ENCODE measurements around the gene ZNF469. TPM values are rescaled to one million over a fixed set of nuclear protein-coding genes. Genes with fewer than 3 reads are reported as not detected.

Gene ZNF469
- total RNA-seq, 1 donor from 2014 or later, result 4.2 TPM

DNA sequence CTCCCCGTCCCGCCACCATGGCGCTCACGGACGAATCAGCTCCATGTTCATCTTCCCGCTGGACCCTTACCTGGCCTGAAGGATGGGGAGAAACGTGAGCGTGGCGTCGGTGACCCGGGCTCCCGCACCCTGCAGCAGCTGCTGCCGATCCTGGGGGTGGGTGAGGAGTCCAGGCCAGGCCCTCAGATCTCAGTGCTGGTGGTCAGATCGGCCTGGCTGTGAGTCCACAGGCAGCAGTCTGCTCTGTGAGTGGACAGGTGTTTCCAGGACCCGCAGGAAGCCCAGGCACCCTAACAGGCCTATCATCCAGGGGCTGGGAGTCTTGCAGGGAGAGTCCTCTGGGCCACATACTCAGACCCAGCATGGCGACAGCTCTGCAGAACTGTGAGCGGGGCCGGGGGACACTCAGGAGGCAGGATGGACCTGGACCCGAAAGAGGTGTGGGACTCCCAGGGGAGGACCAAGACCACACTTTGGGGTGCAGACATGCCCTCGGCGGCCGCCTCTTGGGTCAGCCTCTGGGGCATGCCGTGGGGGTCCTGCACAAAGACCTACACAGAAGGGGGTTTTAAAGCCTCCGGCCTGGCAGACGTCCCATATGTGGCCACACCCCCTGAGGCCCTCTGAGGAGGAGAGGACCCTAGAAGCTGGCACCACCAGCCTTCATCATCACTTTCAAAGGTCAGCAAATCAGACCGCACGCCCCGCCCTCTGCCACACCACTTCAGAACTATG is 27.2 kb upstream of the ZNF469 start:
- no peaks in the 10 kb centered on the region for H3K4me1 Mint-ChIP-seq
- POLR2A ChIA-PET, result no interaction called here
- no peaks in the 10 kb centered on the region for H3K27me3 Mint-ChIP-seq
- ATAC-seq (ENCODE audit: low read depth), result no peak
- no peak for DNase-seq
- H3K9me3 Mint-ChIP-seq, result no peaks in the 10 kb centered on the region
- intact Hi-C loops (cut with micrococcal nuclease), result no loop called here
- no peaks in the 10 kb centered on the region for H3K36me3 Mint-ChIP-seq (ENCODE audit: low read depth)
- CTCF ChIA-PET, result no interaction called here
- TF ChIP-seq, protein P1, sequence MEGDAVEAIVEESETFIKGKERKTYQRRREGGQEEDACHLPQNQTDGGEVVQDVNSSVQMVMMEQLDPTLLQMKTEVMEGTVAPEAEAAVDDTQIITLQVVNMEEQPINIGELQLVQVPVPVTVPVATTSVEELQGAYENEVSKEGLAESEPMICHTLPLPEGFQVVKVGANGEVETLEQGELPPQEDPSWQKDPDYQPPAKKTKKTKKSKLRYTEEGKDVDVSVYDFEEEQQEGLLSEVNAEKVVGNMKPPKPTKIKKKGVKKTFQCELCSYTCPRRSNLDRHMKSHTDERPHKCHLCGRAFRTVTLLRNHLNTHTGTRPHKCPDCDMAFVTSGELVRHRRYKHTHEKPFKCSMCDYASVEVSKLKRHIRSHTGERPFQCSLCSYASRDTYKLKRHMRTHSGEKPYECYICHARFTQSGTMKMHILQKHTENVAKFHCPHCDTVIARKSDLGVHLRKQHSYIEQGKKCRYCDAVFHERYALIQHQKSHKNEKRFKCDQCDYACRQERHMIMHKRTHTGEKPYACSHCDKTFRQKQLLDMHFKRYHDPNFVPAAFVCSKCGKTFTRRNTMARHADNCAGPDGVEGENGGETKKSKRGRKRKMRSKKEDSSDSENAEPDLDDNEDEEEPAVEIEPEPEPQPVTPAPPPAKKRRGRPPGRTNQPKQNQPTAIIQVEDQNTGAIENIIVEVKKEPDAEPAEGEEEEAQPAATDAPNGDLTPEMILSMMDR (IDR thresholded peaks at IDR 0.05), result no peak
- H3K4me3 Mint-ChIP-seq, result no peak overlapping the region
- no peak overlapping the region for H3K27ac Mint-ChIP-seq

DNA sequence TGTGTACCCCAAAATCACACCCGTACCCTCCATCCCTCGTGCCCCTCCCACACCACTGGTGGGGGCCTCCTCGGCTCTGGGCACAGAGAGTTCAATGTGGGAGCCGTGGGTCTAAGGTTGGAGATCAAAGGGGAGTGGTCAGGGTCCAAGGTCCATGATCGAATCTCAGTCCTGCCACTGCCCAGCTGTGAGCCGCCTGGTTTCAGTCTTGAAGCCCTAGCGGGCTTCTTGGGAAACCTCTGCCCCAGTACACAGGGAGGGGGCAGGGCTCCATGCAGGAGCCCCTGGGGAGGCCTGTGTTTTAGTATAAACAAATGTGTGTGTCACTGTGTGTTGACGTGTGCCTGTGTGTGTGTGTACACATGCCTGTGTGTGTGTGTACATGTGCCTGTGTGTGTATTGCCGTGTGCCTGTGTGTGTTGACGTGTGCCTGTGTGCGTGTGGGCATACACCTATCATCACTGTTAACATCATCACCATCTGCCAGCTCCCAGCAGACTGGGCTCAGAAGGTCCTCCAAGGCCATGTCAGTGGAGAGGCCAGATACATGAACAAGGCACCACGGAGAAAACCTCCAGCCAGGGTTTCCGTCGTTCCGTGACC is 26.5 kb upstream of the ZNF469 start:
- ChIA-PET POLR2A (no interaction called here), CTCF (no interaction called here)
- Mint-ChIP-seq H3K4me3 (no peak overlapping the region), H3K36me3 (ENCODE audit: low read depth) (no peaks in the 10 kb centered on the region), H3K4me1 (no peaks in the 10 kb centered on the region), H3K27me3 (no peaks in the 10 kb centered on the region), H3K27ac (no peak overlapping the region), H3K9me3 (no peaks in the 10 kb centered on the region)
- ATAC-seq (ENCODE audit: low read depth) (no peak), DNase-seq (no peak)
- intact Hi-C loops (cut with micrococcal nuclease), result no loop called here
- TF ChIP-seq, protein P1 (IDR thresholded peaks at IDR 0.05), result no peak

DNA sequence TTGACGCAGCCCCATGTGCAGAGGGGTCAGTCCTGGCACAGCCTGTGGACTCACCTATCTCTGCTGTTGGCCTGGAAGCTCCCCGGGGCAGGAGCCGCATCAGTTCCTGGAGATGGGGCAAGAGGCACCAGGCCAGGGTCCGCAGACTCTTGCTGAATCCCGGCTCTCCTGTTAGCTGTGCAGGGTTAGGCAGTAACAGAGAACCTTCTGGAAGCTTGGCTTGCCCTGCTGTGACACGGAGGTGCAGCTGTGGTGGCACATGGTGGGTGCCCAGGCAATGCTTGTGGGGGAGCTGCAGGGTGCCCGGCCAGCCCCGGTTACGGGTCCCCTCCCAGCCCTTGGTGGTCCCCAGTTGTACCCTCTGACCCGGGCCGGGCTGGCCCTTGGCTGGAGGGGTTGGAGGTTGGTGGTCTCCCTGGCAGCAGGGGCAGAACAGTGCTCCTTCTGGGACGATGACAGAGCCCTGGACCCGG is 26.0 kb upstream of the ZNF469 start:
- no peaks in the 10 kb centered on the region for H3K36me3 Mint-ChIP-seq (ENCODE audit: low read depth)
- no peak overlapping the region for H3K4me3 Mint-ChIP-seq
- H3K27me3 Mint-ChIP-seq, result no peaks in the 10 kb centered on the region
- intact Hi-C loops (cut with micrococcal nuclease), result no loop called here
- H3K27ac Mint-ChIP-seq, result no peak overlapping the region
- H3K4me1 Mint-ChIP-seq, result no peaks in the 10 kb centered on the region
- ATAC-seq (ENCODE audit: low read depth), result no peak
- no peak for DNase-seq
- ChIA-PET CTCF (no interaction called here), POLR2A (no interaction called here)
- TF ChIP-seq, protein P1 (IDR thresholded peaks at IDR 0.05), result no peak
- H3K9me3 Mint-ChIP-seq, result no peaks in the 10 kb centered on the region

DNA sequence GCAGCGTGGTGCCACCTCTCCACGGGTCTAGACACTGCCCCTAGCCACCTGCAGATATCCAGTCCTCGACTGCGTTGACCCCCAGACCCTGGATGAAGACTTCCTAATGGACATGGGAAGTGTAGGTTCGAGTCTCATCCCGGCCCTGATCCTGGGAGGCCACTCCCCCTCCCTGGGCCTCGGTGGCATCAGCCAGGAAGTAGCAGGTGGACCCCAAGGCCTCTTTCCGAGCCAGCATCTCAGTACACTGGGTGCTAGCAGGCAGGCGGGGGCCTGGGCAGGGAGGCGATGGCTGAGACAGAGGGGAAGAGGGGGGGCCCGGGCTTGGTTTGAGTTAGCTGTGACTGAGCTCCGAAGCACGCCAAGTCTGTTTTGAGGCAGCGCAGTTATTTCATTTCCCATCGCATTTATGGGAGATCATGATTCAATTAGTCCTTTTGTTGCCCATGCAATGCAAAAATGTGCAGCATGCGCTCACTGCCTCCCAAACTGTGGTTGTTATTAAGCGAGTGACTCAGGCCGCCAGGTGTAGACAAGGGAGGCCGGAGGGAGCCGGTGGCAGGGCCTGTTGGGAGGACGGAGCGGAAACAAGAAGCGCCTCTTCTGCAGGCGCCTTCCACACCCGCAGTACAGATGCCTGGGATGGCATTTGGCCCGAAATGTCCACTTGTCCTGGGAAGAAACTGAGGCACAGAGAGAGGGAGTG is 25.3 kb upstream of the ZNF469 start:
- no peak overlapping the region for H3K27ac Mint-ChIP-seq
- H3K9me3 Mint-ChIP-seq, result peaks cover 2% of the 10 kb centered on the region
- ATAC-seq (ENCODE audit: low read depth), result no peak
- no peak for DNase-seq
- no peaks in the 10 kb centered on the region for H3K4me1 Mint-ChIP-seq
- TF ChIP-seq, protein P1 (IDR thresholded peaks at IDR 0.05), result no peak
- no peak overlapping the region for H3K4me3 Mint-ChIP-seq
- ChIA-PET POLR2A (no interaction called here), CTCF (no interaction called here)
- intact Hi-C loops (cut with micrococcal nuclease), result no loop called here
- no peaks in the 10 kb centered on the region for H3K27me3 Mint-ChIP-seq
- no peaks in the 10 kb centered on the region for H3K36me3 Mint-ChIP-seq (ENCODE audit: low read depth)

DNA sequence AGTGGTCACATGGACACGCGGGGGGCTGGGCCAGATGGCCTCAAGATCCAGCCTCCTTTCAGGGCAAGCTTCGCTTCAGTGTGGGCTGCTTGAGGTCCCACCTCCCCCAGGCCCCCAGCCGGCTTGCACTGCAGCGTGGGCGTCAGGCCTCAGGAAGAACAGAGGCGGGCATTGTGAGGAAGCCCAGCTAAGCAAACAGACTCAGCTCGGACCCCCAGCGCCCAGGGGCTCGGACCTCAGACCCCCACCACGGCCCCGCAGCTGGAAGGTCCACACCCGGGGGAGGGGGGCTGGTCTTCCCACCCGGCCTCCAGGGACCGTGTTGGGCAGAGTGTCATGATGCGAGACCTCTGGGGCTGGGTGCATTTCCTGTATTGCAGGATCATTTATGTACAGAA is 24.7 kb upstream of the ZNF469 start:
- Mint-ChIP-seq H3K4me3 (no peak overlapping the region), H3K27me3 (no peaks in the 10 kb centered on the region), H3K9me3 (peaks cover 5% of the 10 kb centered on the region), H3K4me1 (peaks cover under 1% of the 10 kb centered on the region), H3K36me3 (ENCODE audit: low read depth) (no peaks in the 10 kb centered on the region), H3K27ac (no peak overlapping the region)
- DNase-seq, result no peak
- no peak for ATAC-seq (ENCODE audit: low read depth)
- ChIA-PET CTCF (no interaction called here), POLR2A (no interaction called here)
- intact Hi-C loops (cut with micrococcal nuclease), result no loop called here
- TF ChIP-seq, protein P1 (IDR thresholded peaks at IDR 0.05), result no peak

Measured in activated B cell treated with CpG ODN at 0.5 μM for 24 hours (primary cell).